Stimulated activated naive CD4-positive, alpha-beta T cell treated with Interleukin-2 at 50 U/mL for 16 hours (primary cell): ENCODE results near the gene NFIA.

ENCODE experiments used
- DNase-seq: peaks from one replicate; lab custom pipeline; 2025; lab: John Stamatoyannopoulos, UW

The NFIA gene

GRCh38 chr1:61083807-61084440 is 1.6 kb downstream of the NFIA start:
- DNase-seq = no peak

- no peak for DNase-seq
Observed at GRCh38 chr1:61084491-61085031, 2.2 kb downstream of the NFIA start.

- DNase-seq = no peak
Observed at GRCh38 chr1:61085206-61085982, 3.0 kb downstream of the NFIA start.

GRCh38 chr1:61085983-61086644 is 3.8 kb downstream of the NFIA start:
- DNase-seq = no peak

GRCh38 chr1:61087571-61087970 is 5.2 kb downstream of the NFIA start:
- no peak for DNase-seq

- no peak for DNase-seq
Observed at GRCh38 chr1:61088163-61088974, 6.0 kb downstream of the NFIA start.

GRCh38 chr1:61089338-61089737 is 7.0 kb downstream of the NFIA start:
- DNase-seq = no peak

GRCh38 chr1:61089741-61090140 is 7.4 kb downstream of the NFIA start:
- DNase-seq = no peak

- no peak for DNase-seq
Observed at GRCh38 chr1:61090546-61091202, 8.3 kb downstream of the NFIA start.

- DNase-seq = no peak
Observed at GRCh38 chr1:61091455-61091854, 9.1 kb downstream of the NFIA start.

GRCh38 chr1:61092642-61093041 is 10.3 kb downstream of the NFIA start:
- DNase-seq = no peak

GRCh38 chr1:61093525-61094137 is 11.3 kb downstream of the NFIA start:
- no peak for DNase-seq

GRCh38 chr1:61094677-61095469 is 12.5 kb downstream of the NFIA start:
- no peak for DNase-seq

- no peak for DNase-seq
Observed at GRCh38 chr1:61095470-61095812, 13.1 kb downstream of the NFIA start.

- no peak for DNase-seq
Observed at GRCh38 chr1:61097317-61097716, 15.0 kb downstream of the NFIA start.

- no peak for DNase-seq
Observed at GRCh38 chr1:61097722-61098121, 15.4 kb downstream of the NFIA start.

- no peak for DNase-seq
Observed at GRCh38 chr1:61098333-61098732, 16.0 kb downstream of the NFIA start.

- no peak for DNase-seq
Observed at GRCh38 chr1:61098906-61099437, 16.6 kb downstream of the NFIA start.

- DNase-seq = no peak
Observed at GRCh38 chr1:61100578-61100977, 18.2 kb downstream of the NFIA start.

GRCh38 chr1:61101536-61101935 is 19.2 kb downstream of the NFIA start:
- DNase-seq = no peak
